ENCODE results near the gene HOXD13. TPM values are rescaled to one million over a fixed set of nuclear protein-coding genes. Genes with fewer than 3 reads are reported as not detected.

HOXD13 gene
- total RNA-seq, 2 donors from 2014 or later = not detected

DNA sequence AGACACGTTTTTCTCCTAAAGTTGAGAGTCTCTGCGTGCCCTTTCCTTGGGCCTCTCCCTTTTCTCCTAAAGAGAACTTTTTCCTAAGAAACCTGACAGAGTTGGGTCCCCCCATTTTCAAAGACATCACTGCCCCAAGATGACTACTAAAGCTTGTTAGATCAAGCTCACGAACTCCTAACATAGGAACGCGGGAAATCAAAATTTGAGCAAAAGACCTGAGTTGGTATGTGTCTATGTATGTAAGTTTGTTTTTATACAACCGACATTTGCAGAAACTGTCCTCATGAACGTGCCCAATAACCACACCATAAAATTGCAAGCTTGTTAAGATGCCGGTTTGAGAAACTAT, 1.4 kb downstream of the HOXD13 start:
- Mint-ChIP-seq H3K36me3 (ENCODE audit: low read depth) (peaks cover 5% of the 10 kb centered on the region), H3K4me1 (peaks cover 19% of the 10 kb centered on the region), H3K27me3 (peaks cover 85% of the 10 kb centered on the region), H3K27ac (peak overlapping the region; percentile 49), H3K4me3 (peak overlapping the region; percentile 8)
- ATAC-seq = no peak
- peaks cover 7% of the 10 kb centered on the region for H3K9me3 ChIP-seq (ENCODE audit: control insufficient read depth, low read length, poor library complexity, severe bottlenecking)
- no peak for DNase-seq

DNA sequence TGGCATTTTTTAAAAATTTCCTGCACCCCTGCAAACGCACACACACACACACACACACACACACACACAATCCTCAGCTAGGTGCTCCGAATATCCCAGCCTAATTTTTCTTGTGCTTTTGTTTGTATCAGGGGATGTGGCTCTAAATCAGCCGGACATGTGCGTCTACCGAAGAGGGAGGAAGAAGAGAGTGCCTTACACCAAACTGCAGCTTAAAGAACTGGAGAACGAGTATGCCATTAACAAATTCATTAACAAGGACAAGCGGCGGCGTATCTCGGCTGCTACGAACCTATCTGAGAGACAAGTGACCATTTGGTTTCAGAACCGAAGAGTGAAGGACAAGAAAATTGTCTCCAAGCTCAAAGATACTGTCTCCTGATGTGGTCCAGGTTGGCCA, 1.8 kb downstream of the HOXD13 start:
- ATAC-seq = no peak
- H3K27me3 Mint-ChIP-seq = peaks cover 85% of the 10 kb centered on the region
- H3K4me1 Mint-ChIP-seq = peaks cover 19% of the 10 kb centered on the region
- no peak for DNase-seq
- peak overlapping the region; percentile 19 for H3K4me3 Mint-ChIP-seq
- peak overlapping the region; percentile 49 for H3K27ac Mint-ChIP-seq
- peaks cover 5% of the 10 kb centered on the region for H3K36me3 Mint-ChIP-seq (ENCODE audit: low read depth)
- peaks cover 7% of the 10 kb centered on the region for H3K9me3 ChIP-seq (ENCODE audit: control insufficient read depth, low read length, poor library complexity, severe bottlenecking)

DNA sequence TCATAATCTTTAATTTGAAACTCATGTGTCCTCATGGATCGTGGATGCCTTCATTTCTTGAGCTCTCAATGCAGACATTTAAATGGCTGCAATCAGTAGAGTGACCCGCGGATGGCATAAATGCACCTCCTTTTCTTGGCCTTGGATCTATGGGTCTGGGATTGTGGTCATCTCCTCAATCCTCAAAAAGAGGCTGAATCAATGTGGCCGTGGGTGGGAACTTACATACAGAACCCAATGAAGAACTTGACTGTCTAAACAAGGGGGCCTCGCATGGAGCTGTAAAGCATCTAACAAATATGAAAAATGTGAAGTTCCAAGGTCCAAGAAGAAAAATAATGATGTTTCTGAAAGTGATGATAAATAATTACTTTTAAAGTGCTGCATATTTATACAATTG, 2.9 kb downstream of the HOXD13 start:
- no peak overlapping the region for H3K27ac Mint-ChIP-seq
- no peak overlapping the region for H3K4me3 Mint-ChIP-seq
- peaks cover 7% of the 10 kb centered on the region for H3K9me3 ChIP-seq (ENCODE audit: control insufficient read depth, low read length, poor library complexity, severe bottlenecking)
- H3K36me3 Mint-ChIP-seq (ENCODE audit: low read depth) = peaks cover 5% of the 10 kb centered on the region
- ATAC-seq (no peak), DNase-seq (no peak)
- H3K4me1 Mint-ChIP-seq = peaks cover 19% of the 10 kb centered on the region
- H3K27me3 Mint-ChIP-seq = peaks cover 85% of the 10 kb centered on the region

DNA sequence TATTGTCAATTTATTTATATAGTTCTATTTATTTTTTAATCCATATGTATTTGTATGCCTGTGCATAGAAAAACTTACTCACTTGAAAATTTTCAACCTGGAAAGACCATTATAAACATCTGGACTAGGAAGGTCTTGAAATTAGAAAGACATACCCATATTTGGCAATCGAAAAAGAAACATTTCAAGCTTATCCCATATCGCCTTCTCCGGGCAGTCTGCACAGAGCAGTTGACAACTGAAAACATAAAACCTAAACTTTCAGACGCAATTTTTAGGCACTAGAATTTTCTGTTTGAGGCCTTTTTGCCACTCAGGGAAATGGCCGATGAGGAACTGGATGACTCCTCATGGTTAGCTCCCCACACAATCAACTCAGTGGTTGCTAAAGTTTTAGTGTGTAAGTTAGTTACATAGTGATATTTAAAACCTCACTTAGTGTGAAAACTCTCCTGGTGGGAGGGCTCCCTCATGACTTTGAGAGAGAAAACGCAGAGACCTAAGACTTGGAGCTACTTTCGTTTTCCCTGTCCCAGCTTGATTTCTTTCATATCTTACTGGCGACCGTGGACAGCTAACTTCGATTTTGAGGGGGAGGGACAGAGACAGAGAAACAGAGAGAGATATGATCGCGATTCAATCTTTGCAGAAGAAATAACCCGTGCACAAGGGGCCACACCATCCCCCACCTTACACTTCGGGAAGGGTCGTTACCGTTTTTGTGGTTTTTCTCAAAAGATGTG, 3.9 kb downstream of the HOXD13 start:
- no peak for ATAC-seq
- H3K9me3 ChIP-seq (ENCODE audit: control insufficient read depth, low read length, poor library complexity, severe bottlenecking) = peaks cover 7% of the 10 kb centered on the region
- Mint-ChIP-seq H3K27me3 (peaks cover 87% of the 10 kb centered on the region), H3K36me3 (ENCODE audit: low read depth) (peaks cover 5% of the 10 kb centered on the region), H3K4me3 (peak overlapping the region; percentile 83), H3K27ac (peak overlapping the region; percentile 49), H3K4me1 (peaks cover 19% of the 10 kb centered on the region)
- no peak for DNase-seq

DNA sequence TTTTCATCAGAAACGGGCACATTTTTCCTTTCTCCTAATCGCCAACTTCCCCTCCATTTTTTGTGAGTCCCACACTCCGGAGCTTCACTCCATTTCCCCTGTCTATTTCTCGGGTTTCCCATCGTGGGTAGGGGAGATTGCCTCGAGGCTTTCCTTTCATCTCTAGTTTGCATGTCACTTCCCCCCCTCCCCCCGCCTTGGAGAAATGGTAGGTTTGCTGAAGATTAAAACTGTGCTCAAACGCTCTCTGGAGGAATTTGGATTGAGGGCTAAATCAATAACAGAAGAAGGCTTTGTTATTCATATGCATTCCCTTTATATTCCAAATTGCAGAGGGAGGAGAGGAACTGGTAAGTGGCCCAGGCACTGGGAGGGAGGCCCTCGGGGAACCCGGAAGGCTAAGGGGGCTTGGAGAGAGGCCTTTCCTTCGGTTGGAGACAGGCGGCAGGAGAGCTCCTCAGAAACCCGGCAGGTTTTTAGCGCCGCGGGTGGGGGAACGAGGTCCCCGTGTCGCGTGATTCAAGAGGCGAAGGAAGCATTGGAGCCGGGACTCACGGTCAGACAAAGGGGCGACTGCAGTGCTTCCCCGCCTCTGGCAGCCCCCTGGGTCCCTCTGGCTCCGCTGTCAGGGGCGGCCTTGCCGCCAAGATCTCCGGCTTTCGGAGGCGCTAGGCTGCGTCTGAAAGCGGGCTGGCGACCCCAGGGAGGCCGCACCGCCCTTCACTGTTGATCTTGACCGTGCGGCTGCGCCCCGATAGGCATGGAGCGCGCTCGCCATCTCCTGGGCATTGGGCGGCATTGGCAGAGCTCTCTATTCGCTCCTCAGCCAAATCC, 4.7 kb downstream of the HOXD13 start:
- ATAC-seq = peak; percentile 80
- H3K4me3 Mint-ChIP-seq = peak overlapping the region; percentile 83
- peaks cover 16% of the 10 kb centered on the region for H3K4me1 Mint-ChIP-seq
- peak in 2 of 3 donors; percentile 32 to 42 for DNase-seq
- peaks cover 2% of the 10 kb centered on the region for H3K36me3 Mint-ChIP-seq (ENCODE audit: low read depth)
- peaks cover 7% of the 10 kb centered on the region for H3K9me3 ChIP-seq (ENCODE audit: control insufficient read depth, low read length, poor library complexity, severe bottlenecking)
- peak overlapping the region; percentile 49 for H3K27ac Mint-ChIP-seq
- H3K27me3 Mint-ChIP-seq = peaks cover 87% of the 10 kb centered on the region

DNA sequence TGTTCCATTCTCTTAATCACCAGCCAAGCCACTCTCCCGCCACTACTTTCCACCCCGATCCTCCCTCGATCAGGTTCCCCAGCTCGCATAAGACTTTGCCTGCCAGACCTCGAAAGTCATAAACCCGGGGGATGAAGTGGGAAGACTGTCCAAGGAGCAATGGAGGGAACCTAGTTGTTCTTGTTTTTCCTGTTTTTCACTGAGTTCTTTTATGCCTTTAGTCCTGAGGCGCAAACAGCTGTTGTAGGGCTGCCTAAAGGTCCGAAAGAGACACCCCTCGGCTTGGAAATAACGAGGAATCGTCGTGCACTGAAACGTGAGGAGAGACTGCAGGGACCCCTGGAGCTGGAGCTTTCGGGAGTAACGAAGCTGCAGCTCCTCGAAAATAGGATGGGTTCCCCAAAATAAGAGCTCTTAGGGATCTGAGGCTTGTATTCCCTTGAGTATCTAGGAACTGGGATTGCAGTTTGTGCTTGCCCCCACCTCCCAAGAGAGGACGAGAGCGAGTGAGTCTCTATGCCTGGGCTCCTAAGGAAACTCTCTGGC, 5.4 kb downstream of the HOXD13 start:
- peaks cover 16% of the 10 kb centered on the region for H3K4me1 Mint-ChIP-seq
- ATAC-seq (no peak), DNase-seq (no peak)
- H3K4me3 Mint-ChIP-seq = peak overlapping the region; percentile 83
- peaks cover 2% of the 10 kb centered on the region for H3K36me3 Mint-ChIP-seq (ENCODE audit: low read depth)
- H3K27ac Mint-ChIP-seq = no peak overlapping the region
- H3K9me3 ChIP-seq (ENCODE audit: control insufficient read depth, low read length, poor library complexity, severe bottlenecking) = peaks cover 7% of the 10 kb centered on the region
- peaks cover 94% of the 10 kb centered on the region for H3K27me3 Mint-ChIP-seq

DNA sequence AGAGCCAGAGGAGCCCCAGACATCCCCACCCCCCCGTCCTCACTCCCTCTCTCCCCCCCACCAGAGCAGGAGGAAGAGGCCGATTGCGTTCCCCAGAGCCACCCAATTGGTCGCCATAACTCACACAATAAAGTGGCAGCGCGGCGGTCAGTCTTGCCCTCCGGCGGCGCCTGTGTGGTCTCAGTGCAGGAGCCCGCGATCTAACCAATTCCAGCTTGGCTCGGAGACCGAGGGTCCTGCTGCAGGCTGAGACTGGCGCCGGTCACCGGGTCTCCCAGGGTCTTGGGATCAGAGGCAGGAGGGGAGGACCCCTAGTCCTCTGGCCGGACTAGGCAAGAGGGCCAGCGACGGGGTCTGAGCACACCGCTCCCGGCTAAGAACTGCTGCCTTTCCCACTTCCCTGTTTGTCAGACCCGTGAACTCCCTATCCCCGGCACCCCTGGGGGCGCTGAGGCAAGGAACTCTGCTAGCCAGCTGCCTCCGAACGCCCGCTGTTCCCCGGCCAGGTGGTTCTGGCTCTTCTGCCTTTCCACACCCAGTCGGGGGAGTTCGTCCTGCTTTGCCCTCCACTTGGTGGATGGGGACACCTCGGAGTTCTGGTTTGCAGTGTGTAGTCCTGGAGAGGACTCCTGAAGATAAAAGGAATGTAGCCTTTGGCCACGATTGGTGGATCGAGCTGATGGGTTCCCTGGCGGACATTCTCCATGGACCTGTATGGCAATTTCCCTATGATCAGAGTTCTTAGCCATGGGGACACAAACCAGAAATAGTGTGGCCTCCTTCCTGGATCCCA, 6.0 kb downstream of the HOXD13 start:
- no peak for ATAC-seq
- no peak for DNase-seq
- Mint-ChIP-seq H3K36me3 (ENCODE audit: low read depth) (peaks cover 2% of the 10 kb centered on the region), H3K4me1 (peaks cover 16% of the 10 kb centered on the region), H3K4me3 (peak overlapping the region; percentile 83), H3K27me3 (peaks cover 93% of the 10 kb centered on the region), H3K27ac (peak overlapping the region; percentile 53)
- peaks cover 3% of the 10 kb centered on the region for H3K9me3 ChIP-seq (ENCODE audit: control insufficient read depth, low read length, poor library complexity, severe bottlenecking)

DNA sequence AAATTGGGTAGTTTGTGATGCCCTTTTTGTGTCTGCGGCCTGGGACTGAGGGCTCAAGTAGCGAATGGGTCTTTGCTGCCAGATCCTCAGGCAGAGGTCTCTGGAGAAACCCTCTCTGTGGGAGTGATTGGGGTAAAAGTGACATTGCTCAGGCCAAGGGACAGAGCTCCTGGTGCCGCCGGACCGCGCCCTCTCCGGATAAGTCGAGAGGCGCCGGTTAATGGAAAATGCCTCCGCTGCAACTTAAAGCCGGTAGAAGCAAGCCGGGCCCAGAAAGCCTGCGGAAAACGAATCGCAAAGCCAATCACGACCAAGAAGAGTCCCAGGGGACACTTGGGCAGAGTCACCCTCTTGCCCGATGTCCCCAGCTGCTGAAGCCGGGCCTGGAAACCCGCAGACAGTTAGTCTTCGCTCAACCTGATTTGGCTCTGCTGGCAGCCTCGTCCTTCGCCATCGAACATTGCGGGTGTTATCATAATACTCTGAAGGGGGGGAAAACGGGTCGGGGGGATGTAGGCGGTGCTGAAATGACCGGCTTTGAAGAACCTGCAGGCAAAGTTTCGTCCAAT, 6.7 kb downstream of the HOXD13 start:
- Mint-ChIP-seq H3K36me3 (ENCODE audit: low read depth) (peaks cover 2% of the 10 kb centered on the region), H3K27ac (peak overlapping the region; percentile 53)

DNA sequence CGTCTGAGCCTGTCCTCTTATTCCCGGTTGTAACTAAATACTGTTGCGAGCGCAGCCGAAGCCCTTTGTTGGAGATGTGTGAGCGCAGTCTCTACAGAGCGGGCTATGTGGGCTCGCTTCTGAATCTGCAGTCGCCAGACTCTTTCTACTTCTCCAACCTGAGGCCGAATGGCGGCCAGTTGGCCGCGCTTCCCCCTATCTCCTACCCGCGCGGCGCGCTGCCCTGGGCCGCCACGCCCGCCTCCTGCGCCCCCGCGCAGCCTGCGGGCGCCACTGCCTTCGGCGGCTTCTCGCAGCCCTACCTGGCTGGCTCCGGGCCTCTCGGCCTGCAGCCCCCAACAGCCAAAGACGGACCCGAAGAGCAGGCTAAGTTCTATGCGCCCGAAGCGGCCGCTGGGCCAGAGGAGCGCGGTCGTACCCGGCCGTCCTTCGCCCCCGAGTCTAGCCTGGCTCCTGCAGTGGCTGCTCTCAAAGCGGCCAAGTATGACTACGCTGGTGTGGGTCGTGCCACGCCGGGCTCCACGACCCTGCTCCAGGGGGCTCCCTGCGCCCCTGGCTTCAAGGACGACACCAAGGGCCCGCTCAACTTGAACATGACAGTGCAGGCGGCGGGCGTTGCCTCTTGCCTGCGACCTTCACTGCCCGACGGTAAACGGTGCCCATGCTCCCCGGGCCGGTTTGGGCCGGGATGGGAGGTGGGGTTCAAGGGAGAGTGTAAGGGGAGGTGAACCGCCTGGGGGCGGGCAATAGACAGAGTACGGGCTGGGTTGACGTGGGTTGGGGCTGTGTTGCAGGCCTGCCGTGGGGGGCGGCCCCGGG, 7.4 kb downstream of the HOXD13 start, which contains the start of gene HOXD12:
TSS of gene HOXD12 (plus strand) at position 68 of the 819 bp plus-strand sequence. CDS start at position 75, 7 bp downstream.
- DNase-seq = no peak
- Mint-ChIP-seq H3K4me1 (peaks cover 15% of the 10 kb centered on the region), H3K27ac (peak within 1 kb of the TSS; percentile 53), H3K36me3 (ENCODE audit: low read depth) (peaks cover 2% of the 10 kb centered on the region), H3K4me3 (no peak within 1 kb of the TSS), H3K27me3 (peaks cover 93% of the 10 kb centered on the region)
- H3K9me3 ChIP-seq (ENCODE audit: control insufficient read depth, low read length, poor library complexity, severe bottlenecking) = peaks cover 8% of the 10 kb centered on the region
- no peak for ATAC-seq

More for the DNA sequence above, 6.7 kb downstream of the HOXD13 start:
- Mint-ChIP-seq H3K27me3 (peaks cover 93% of the 10 kb centered on the region), H3K4me3 (no peak overlapping the region), H3K4me1 (peaks cover 13% of the 10 kb centered on the region)
- DNase-seq (no peak), ATAC-seq (no peak)
- H3K9me3 ChIP-seq (ENCODE audit: control insufficient read depth, low read length, poor library complexity, severe bottlenecking) = peaks cover 7% of the 10 kb centered on the region

DNA sequence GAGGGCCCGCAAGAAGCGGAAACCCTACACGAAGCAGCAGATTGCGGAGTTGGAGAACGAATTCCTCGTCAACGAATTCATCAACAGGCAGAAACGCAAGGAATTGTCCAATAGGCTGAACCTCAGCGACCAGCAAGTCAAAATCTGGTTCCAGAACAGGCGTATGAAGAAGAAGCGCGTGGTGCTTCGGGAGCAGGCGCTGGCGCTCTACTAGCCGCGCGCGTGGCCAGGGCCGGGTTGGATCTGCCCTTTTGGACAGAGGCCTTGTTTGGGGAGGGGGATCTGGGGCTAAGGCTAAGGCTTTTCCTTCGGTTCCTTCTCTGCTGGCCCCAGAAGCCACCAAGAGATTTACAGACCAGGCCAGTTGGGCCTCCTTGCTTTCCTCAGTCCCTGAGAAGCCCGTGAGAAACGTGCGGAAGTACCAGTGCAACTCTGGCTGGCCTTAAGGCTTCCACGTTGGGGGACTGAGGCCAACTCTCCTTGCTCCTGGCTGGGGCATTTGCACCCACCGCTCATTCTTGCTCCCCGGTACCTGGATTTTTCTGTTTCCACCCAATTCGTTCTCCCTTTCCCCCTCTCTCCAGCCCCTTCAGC, 8.1 kb downstream of the HOXD13 start:
- Mint-ChIP-seq H3K27me3 (peaks cover 93% of the 10 kb centered on the region), H3K36me3 (ENCODE audit: low read depth) (peaks cover 2% of the 10 kb centered on the region), H3K27ac (no peak overlapping the region), H3K4me1 (peaks cover 16% of the 10 kb centered on the region), H3K4me3 (no peak overlapping the region)
- H3K9me3 ChIP-seq (ENCODE audit: control insufficient read depth, low read length, poor library complexity, severe bottlenecking) = peaks cover 8% of the 10 kb centered on the region
- DNase-seq (no peak), ATAC-seq (no peak)

DNA sequence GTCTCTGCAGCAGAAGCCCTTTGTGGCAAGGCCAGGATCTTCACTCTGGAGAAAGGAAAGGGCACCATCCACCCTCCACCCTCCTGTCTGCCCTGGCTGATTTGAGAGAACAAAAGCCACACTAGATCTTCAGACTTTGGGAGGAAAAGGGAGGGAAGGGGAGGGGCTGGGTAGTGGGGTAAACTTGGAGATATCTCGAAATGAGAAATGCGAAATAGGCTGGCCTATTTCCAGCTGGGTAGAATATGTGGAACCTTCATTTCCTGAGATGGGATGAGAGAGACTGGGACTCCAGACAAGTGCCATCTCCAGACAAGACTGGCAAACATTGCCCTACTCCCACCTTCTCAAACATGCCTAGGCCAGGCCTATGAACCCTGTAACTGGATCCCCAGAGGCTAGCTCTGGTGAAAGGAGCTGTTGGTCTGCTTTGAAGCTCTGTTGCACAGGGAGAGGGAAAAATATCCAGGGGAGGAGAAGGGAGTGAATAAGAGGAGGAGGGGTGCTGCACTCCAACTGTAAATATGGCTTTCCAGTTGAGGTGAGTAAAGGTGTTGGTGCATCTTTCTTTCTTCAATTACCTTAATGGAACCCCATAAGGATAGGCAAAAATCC, 8.8 kb downstream of the HOXD13 start:
- Mint-ChIP-seq H3K27me3 (peaks cover 96% of the 10 kb centered on the region), H3K36me3 (ENCODE audit: low read depth) (peaks cover 6% of the 10 kb centered on the region), H3K4me1 (peaks cover 22% of the 10 kb centered on the region), H3K4me3 (no peak overlapping the region), H3K27ac (no peak overlapping the region)
- ATAC-seq = no peak
- DNase-seq = no peak
- peaks cover 8% of the 10 kb centered on the region for H3K9me3 ChIP-seq (ENCODE audit: control insufficient read depth, low read length, poor library complexity, severe bottlenecking)

Measured in T-helper 17 cell (primary cell).